ENCODE data around the gene FUZ.

FUZ gene

GRCh38 chr19:49851456-49852259, 38.6 kb upstream of the FUZ start:
- no peak for DNase-seq (ENCODE audit: low read depth)

- DNase-seq (ENCODE audit: low read depth) = peak; percentile 75
These were observed 37.6 kb upstream of the FUZ start, which contains the start of gene PTOV1 for GRCh38 chr19:49850487-49851342. Gene PTOV1, plus strand, starts transcription at chr19:49851159.

DNA sequence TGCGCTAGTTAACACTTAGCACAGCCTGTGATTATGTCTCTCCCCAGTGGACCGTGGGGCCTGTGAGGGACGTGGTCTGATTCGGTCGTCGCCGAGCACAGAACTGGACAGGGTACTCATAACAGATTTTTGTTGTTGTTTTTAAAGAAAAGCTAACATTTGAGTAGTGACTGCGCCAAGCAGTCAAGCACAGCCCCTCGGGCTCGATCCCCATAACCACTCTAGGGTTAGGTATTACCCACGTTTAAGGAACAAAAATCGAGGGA, 37.1 kb upstream of the FUZ start:
- DNase-seq (ENCODE audit: low read depth) = no peak

DNA sequence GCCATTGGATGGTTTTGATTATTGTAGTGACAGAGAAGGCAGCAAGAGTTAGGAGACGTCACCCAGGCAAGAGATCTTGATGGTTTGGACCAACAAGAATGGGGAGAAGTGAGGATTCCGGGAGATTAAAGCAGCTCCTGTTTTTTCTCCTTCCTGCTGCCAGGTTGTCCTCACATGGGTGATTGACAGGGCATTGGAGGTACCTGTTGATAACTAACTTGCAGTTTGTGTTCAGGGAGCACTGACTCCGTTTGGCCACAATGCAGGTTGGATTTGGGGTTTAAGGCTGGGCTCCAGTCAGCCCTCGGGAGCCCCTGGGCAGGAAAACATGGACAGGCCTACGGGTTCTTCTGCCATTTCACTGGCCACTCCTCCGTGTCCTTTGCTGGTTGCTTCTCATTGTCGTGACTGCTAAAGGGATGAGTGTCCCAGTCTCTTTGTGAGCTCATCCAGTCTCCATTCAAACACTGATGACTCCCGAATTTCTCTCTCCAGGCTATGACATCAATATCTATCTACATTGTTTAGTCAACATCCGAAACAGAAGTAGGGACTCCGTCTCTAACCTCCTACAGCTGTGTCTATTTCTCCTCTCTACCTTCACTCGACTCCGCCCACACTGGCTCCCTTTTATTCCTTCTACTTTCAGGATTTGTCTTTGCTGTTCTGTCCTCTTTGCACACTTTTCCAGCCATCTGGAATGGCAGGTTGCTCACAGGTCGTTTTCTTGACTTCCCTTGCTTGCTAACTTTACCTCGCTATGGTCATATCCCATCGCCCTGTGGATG, 36.5 kb upstream of the FUZ start:
- DNase-seq (ENCODE audit: low read depth) = no peak

- DNase-seq (ENCODE audit: low read depth) = no peak
These were observed 35.8 kb upstream of the FUZ start for GRCh38 chr19:49848938-49849337.

DNA sequence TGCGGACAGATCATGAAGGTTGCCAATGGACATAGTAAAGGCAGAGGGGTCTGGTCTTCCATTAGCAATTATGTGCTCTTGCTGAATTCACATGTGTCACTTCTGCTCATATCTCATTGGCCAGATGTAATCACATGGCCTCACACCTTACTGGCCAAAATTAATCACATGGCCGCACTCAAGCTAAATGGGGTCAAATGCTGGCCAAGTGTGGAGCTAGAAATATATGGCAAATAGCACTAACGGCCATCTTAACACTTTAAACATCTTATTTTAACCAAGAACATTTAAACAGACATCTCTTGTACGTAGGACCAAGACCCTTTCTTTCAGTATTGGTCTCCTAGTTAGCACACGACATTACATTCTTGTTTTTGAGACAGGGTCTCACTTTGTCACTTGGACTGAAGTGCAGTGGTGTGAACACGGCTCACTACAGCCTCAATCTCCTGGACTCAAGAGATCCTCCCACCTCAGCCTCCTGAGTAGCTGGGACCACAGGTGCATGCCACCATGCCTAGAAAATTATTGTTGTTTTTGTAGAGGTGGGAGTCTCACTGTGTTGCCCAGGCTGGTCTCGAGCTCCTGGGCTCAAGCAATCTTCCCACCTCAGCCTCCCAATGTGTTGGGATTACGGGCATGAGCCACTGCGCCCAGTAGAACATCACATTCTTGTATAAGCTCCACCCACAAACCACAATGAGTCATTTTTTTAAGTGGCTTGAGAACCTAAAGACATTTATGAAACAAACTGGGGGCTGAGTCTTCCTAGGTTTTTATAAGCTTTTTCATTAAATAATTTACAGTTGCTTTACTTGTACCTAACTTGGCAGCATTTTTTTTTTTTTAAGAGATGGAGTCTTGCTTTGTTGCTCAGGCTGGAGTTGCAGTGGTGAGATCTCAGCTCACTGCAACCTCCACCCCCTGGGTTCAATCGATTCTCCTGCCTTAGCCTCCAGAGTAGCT, 34.9 kb upstream of the FUZ start:
- peak; percentile 87 for DNase-seq (ENCODE audit: low read depth)

- DNase-seq (ENCODE audit: low read depth) = no peak
These were observed 33.3 kb upstream of the FUZ start for GRCh38 chr19:49846408-49846807.

GRCh38 chr19:49845414-49845813, 32.3 kb upstream of the FUZ start:
- no peak for DNase-seq (ENCODE audit: low read depth)

GRCh38 chr19:49844138-49845095, 31.3 kb upstream of the FUZ start:
- DNase-seq (ENCODE audit: low read depth) = no peak

- no peak for DNase-seq (ENCODE audit: low read depth)
These were observed 30.2 kb upstream of the FUZ start for GRCh38 chr19:49843265-49843664.

DNA sequence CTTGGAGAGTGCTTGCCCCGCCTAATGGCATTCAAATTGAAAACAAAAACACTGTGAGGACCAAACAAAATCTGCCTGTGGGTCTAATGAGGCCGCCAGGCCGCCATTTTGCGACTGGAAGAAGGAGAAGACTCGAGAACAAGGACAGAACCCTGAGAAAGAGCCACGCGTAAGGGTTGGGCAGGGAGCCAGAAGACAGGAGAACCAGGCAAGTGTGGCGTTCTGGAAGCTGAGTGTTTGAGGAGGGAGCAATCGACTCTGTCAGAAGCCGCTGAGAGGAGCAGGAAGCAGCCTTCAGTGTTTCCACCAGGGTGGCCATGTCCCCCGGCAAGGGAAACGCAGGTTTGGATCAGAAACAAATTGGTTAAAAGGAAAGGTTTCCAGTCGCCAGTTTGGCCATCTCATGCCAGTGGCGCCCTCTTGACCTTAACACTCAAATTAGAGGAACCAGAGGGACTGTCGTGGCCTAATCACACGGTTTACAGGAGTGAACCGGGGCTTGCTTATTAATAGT, 27.7 kb upstream of the FUZ start:
- DNase-seq (ENCODE audit: low read depth) = no peak

DNA sequence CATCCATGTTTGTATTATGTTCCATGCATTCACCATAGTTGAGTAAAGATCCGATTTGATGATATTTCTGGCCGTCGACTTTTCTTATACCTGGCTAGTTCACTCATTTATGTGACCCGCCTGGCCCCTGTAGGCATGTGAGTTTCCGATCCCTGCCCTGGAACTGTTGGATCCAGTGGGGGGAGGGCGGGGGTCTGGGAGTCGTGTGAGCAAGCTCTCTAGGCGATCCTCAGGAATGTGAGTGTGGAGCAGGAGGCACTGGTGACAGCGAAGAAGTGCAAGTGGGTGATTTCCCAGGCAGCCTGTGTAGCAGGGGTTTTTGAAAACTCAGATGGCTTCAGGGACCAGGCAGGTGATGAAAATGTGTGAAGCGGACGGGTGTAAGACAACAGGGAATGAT, 27.2 kb upstream of the FUZ start:
- no peak for DNase-seq (ENCODE audit: low read depth)

GRCh38 chr19:49839713-49840112, 26.6 kb upstream of the FUZ start:
- DNase-seq (ENCODE audit: low read depth) = no peak

- DNase-seq (ENCODE audit: low read depth) = no peak
These were observed 25.9 kb upstream of the FUZ start for GRCh38 chr19:49838885-49839588.

- no peak for DNase-seq (ENCODE audit: low read depth)
These were observed 24.3 kb upstream of the FUZ start for GRCh38 chr19:49837425-49837824.

- DNase-seq (ENCODE audit: low read depth) = no peak
These were observed 23.9 kb upstream of the FUZ start for GRCh38 chr19:49837009-49837310.

GRCh38 chr19:49836176-49837008, 23.3 kb upstream of the FUZ start:
- DNase-seq (ENCODE audit: low read depth) = no peak

DNA sequence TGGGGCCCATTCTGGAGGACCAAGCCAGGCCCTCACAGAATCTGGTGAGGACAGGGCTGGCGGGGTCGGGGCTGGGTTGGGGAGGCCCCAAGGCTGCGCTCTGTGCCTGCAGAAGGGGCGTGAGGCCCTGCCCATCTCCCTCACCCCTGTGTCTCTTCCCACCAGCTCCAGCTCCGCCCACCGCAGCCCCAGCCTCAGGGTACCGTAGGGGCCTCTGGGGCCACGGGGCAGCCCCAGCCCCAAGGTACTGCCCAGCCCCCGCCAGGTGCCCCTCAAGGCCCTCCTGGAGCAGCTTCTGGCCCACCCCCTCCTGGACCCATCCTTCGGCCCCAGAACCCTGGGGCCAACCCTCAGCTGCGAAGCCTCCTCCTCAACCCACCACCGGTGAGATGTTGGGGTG, 22.5 kb upstream of the FUZ start:
- DNase-seq (ENCODE audit: low read depth) = no peak

GRCh38 chr19:49833599-49833998, 20.5 kb upstream of the FUZ start:
- no peak for DNase-seq (ENCODE audit: low read depth)
